ENCODE results near the gene FAM131A.
A peak's percentile ranks its signal among the peaks of the same experiment; 100 is the strongest.

Gene FAM131A

GRCh38 chr3:184335291-184335660 is 2.1 kb upstream of the FAM131A start:
- Histone ChIP-seq H3K27me3 (ENCODE audit: insufficient read depth, poor library complexity, severe bottlenecking) (no peaks in the 10 kb centered on the region), H3K27ac (replicated peaks) (peak overlapping the region; percentile 0; the same call in 1 of the 2 replicates), H3K4me3 (replicated peaks; ENCODE audit: insufficient read depth, low read length) (peak overlapping the region; percentile 47; the same call in 1 of the 2 replicates)
- TF ChIP-seq, protein P1, sequence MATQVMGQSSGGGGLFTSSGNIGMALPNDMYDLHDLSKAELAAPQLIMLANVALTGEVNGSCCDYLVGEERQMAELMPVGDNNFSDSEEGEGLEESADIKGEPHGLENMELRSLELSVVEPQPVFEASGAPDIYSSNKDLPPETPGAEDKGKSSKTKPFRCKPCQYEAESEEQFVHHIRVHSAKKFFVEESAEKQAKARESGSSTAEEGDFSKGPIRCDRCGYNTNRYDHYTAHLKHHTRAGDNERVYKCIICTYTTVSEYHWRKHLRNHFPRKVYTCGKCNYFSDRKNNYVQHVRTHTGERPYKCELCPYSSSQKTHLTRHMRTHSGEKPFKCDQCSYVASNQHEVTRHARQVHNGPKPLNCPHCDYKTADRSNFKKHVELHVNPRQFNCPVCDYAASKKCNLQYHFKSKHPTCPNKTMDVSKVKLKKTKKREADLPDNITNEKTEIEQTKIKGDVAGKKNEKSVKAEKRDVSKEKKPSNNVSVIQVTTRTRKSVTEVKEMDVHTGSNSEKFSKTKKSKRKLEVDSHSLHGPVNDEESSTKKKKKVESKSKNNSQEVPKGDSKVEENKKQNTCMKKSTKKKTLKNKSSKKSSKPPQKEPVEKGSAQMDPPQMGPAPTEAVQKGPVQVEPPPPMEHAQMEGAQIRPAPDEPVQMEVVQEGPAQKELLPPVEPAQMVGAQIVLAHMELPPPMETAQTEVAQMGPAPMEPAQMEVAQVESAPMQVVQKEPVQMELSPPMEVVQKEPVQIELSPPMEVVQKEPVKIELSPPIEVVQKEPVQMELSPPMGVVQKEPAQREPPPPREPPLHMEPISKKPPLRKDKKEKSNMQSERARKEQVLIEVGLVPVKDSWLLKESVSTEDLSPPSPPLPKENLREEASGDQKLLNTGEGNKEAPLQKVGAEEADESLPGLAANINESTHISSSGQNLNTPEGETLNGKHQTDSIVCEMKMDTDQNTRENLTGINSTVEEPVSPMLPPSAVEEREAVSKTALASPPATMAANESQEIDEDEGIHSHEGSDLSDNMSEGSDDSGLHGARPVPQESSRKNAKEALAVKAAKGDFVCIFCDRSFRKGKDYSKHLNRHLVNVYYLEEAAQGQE (IDR thresholded peaks at IDR 0.05; ENCODE audit: insufficient replicate concordance, low read depth) = no peak
- TF ChIP-seq SPI1 (IDR thresholded peaks at IDR 0.05; ENCODE audit: borderline replicate concordance, low read depth) = no peak
- no peak for DNase-seq (ENCODE audit: low read depth in 1 of 2, low spot score in 1 of 2)

DNA sequence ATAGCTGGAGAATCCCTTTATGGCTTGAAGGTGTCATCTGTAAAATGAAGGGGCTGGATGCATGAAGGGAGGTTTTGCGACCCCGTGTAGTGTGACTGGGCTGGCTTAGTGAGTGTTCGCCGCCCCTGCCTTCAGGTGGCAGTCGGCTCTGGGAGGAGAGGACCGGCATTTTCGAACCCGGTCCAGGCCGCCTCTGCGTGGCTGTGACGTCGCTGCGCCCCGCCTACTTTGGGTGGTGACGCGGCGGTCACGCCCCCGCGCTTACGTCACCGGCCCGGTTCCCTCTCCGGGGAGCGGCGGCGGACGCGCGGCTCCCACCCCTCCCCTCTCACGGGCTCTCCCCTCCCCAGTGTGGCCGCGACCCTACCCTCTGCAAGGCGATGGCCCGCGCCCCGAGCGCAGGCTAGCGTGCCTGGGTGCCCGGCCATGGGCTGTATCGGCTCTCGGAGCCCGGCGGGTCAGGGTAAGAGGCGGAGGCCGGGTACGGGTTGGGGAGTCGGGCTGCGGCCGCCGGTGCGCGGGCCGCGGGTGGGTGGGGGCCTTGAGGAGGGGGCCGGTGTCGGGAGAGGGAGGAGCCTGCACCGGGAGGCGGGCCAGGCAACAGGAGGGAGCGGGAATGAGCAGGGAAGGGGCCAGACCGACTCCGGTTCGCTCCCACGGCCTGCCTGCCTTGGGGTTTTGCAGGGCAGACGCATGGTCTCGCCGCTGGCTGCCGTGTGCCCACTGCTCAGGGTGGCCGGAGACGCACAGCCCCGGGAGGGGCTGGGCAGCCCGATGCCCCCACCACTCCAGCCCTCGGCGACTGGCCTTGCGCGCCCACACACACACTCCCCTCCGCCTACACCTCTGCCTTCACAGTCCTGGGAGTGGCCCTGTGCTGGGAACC is 1.5 kb upstream of the FAM131A start:
- peak in 1 of 2 experiments; percentile 70 for DNase-seq (ENCODE audit: low read depth in 1 of 2, low spot score in 1 of 2)
- TF ChIP-seq, protein P1 (IDR thresholded peaks at IDR 0.05; ENCODE audit: insufficient replicate concordance, low read depth) = no peak
- no peak for TF ChIP-seq SPI1 (IDR thresholded peaks at IDR 0.05; ENCODE audit: borderline replicate concordance, low read depth)
- TF ChIP-seq POLR2AphosphoS5 (IDR thresholded peaks at IDR 0.05; ENCODE audit: low read depth) = no peak; the same call in none of the 2 replicates
- TF ChIP-seq, protein P2, sequence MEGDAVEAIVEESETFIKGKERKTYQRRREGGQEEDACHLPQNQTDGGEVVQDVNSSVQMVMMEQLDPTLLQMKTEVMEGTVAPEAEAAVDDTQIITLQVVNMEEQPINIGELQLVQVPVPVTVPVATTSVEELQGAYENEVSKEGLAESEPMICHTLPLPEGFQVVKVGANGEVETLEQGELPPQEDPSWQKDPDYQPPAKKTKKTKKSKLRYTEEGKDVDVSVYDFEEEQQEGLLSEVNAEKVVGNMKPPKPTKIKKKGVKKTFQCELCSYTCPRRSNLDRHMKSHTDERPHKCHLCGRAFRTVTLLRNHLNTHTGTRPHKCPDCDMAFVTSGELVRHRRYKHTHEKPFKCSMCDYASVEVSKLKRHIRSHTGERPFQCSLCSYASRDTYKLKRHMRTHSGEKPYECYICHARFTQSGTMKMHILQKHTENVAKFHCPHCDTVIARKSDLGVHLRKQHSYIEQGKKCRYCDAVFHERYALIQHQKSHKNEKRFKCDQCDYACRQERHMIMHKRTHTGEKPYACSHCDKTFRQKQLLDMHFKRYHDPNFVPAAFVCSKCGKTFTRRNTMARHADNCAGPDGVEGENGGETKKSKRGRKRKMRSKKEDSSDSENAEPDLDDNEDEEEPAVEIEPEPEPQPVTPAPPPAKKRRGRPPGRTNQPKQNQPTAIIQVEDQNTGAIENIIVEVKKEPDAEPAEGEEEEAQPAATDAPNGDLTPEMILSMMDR (IDR thresholded peaks at IDR 0.05; ENCODE audit: insufficient read depth, low read length) = no peak
- no peak for TF ChIP-seq GABPA (IDR thresholded peaks at IDR 0.05; ENCODE audit: low read depth)
- H3K4me3 ChIP-seq (replicated peaks; ENCODE audit: insufficient read depth, low read length) = peak overlapping the region; percentile 47
- peak overlapping the region; percentile 0 for H3K27ac ChIP-seq (replicated peaks)
- H3K27me3 ChIP-seq (ENCODE audit: insufficient read depth, poor library complexity, severe bottlenecking) = no peaks in the 10 kb centered on the region

- DNase-seq (ENCODE audit: low read depth in 1 of 2, low spot score in 1 of 2) = no peak
Measured at GRCh38 chr3:184336547-184337398, 627 bp upstream of the FAM131A start.

More at GRCh38 chr3:184336547-184337398, 627 bp upstream of the FAM131A start:
- no peaks in the 10 kb centered on the region for H3K27me3 ChIP-seq (ENCODE audit: insufficient read depth, poor library complexity, severe bottlenecking)
- no peak overlapping the region for H3K27ac ChIP-seq (replicated peaks)
- H3K4me3 ChIP-seq (replicated peaks; ENCODE audit: insufficient read depth, low read length) = no peak overlapping the region; the same call in 1 of the 2 replicates
- no peak for TF ChIP-seq POLR2AphosphoS5 (IDR thresholded peaks at IDR 0.05; ENCODE audit: low read depth)
- TF ChIP-seq SPI1 (IDR thresholded peaks at IDR 0.05; ENCODE audit: borderline replicate concordance, low read depth) = peak; percentile 14; the same call in 1 of the 2 replicates
- TF ChIP-seq, protein P1 (IDR thresholded peaks at IDR 0.05; ENCODE audit: insufficient replicate concordance, low read depth) = no peak
- TF ChIP-seq, protein P2 (IDR thresholded peaks at IDR 0.05; ENCODE audit: insufficient read depth, low read length) = no peak

Measured in HL-60 (cell line).